Measurements from ENCODE around the gene RRBP1.

- TF ChIP-seq POLR2A (IDR thresholded peaks at IDR 0.05) (no peak), CTCF (IDR thresholded peaks at IDR 0.05) (no peak)
Observed at GRCh38 chr20:17602493-17602892, 79.5 kb downstream of the RRBP1 start.
